ENCODE measurements around the gene HDAC5. TPM values are rescaled to one million over a fixed set of nuclear protein-coding genes. Genes with fewer than 3 reads are reported as not detected.

The HDAC5 gene
- total RNA-seq, 6 experiments from 2014 or later, result 12.0 to 26.4 (median 15.5) TPM

DNA sequence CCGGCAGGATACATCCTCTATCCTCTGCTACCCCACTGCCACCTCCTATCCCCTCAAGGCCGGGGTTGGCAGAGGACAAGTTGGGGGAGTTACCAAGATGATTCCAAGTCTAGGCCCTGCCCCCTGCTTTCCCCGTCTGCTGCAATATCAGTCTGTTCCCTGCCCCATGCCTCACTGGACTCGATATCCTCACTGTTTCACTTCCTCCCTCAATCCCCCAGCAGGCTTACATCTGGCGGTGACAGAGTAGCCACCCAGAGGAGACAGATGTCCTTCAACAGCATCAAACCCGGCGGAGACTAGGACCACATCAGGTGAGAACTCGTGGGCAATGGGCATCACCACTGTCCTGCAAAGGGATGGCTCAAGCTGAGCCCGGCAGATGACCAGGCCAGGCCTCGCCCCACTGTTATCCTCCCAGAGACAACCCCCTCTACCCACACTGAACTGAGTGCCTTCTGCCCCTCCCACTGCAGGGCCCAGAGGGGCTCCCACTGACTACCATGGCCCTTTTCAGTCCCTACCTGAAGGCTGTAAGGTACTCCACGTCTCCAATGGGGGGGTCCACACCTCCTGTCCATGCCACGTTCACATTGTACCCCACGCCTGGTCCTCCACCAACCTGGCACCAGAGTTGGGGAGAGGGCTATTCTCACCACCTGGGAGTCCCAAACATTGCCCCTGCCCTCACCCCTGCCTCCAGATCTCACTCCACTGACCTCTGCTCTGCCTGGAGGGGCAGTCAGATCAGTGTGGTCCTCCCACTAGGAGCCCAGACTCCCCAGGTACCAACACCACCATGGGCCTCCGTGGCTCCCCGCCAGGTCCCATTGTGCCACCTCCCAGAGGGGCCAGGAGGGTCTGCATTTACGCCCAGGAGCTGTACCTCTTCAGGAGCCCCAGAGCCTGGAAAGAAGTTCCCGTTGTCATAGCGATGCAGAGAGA, 43.3 kb downstream of the HDAC5 start:
- Histone ChIP-seq H3K27me3 (no peaks in the 10 kb centered on the region), H3K36me3 (peaks cover 0 to 29% (median 13%) of the 10 kb centered on the region in 4 donors), H3K4me1 (peaks cover 0 to 17% (median 8%) of the 10 kb centered on the region in 4 donors), H3K27ac (no peak overlapping the region), H3K9me3 (no peaks in the 10 kb centered on the region), H3K4me3 (no peak overlapping the region)
- ATAC-seq (no peak), DNase-seq (no peak)
- intact Hi-C loops (cut with DNase I), result no loop called here
- WGBS (ENCODE audit: insufficient coverage, low coverage, low lambda C conversion rate, missing lambda C conversion rate), result 83% methylated on average over 11 of the region's 18 CpGs
- TF ChIP-seq POLR2A (IDR thresholded peaks at IDR 0.05), result no peak
- TF ChIP-seq, protein P1, sequence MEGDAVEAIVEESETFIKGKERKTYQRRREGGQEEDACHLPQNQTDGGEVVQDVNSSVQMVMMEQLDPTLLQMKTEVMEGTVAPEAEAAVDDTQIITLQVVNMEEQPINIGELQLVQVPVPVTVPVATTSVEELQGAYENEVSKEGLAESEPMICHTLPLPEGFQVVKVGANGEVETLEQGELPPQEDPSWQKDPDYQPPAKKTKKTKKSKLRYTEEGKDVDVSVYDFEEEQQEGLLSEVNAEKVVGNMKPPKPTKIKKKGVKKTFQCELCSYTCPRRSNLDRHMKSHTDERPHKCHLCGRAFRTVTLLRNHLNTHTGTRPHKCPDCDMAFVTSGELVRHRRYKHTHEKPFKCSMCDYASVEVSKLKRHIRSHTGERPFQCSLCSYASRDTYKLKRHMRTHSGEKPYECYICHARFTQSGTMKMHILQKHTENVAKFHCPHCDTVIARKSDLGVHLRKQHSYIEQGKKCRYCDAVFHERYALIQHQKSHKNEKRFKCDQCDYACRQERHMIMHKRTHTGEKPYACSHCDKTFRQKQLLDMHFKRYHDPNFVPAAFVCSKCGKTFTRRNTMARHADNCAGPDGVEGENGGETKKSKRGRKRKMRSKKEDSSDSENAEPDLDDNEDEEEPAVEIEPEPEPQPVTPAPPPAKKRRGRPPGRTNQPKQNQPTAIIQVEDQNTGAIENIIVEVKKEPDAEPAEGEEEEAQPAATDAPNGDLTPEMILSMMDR (IDR thresholded peaks at IDR 0.05), result no peak

DNA sequence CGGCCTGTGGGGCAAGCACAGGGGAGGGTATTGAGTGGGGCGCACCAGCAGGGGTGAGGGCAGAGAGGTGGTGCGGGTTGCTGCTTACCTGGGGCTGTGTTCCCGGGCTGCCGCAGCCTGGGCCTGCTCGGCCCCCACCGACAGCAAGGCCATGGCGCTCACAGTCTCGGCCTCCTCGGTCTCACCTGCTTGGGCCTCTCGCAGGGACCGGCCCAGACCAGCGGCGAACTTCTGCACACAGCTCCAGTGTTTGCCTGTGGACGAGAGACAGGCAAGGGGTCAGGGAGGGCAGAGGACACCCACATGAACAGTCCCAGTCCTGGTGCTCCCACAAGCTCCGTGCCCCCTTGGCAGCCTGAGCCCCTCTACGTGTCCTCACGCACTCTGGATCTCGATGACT, 45.0 kb downstream of the HDAC5 start:
- no peak for TF ChIP-seq POLR2A (IDR thresholded peaks at IDR 0.05)
- TF ChIP-seq, protein P1 (IDR thresholded peaks at IDR 0.05), result no peak
- Histone ChIP-seq H3K27ac (no peak overlapping the region), H3K4me3 (no peak overlapping the region), H3K27me3 (no peaks in the 10 kb centered on the region), H3K4me1 (peaks cover 0 to 17% (median 8%) of the 10 kb centered on the region in 4 donors), H3K36me3 (peaks cover 0 to 28% (median 13%) of the 10 kb centered on the region in 4 donors), H3K9me3 (no peaks in the 10 kb centered on the region)
- no peak for DNase-seq
- ATAC-seq, result no peak
- intact Hi-C loops (cut with DNase I), result no loop called here
- WGBS (ENCODE audit: insufficient coverage, low coverage, low lambda C conversion rate, missing lambda C conversion rate), result 73% methylated on average over 2 of the region's 19 CpGs

DNA sequence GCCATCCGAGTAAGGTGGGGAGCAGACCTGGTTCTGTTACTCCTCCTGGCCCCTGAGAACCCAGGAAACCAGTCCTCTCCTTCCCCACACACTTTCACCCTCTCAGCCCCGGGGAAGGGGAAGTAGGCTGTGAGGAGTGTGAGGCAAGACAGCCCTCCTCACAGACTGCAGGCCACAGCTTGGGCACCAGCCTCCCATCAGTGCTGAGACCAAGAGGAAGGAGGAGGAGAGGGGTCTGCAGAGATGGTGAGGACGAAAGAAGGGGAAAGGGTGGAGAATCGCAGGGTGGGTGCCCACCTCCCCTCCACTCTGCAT, 45.9 kb downstream of the HDAC5 start:
- Histone ChIP-seq H3K27me3 (no peaks in the 10 kb centered on the region), H3K36me3 (peaks cover 0 to 21% (median 9%) of the 10 kb centered on the region in 4 donors), H3K4me1 (peaks cover 0 to 17% (median 8%) of the 10 kb centered on the region in 4 donors), H3K4me3 (no peak overlapping the region), H3K27ac (peak overlapping the region in 1 of 3 donors; percentile 65), H3K9me3 (no peaks in the 10 kb centered on the region)
- 46% methylated on average over 3 of the region's 4 CpGs for WGBS (ENCODE audit: insufficient coverage, low coverage, low lambda C conversion rate, missing lambda C conversion rate)
- ATAC-seq (peak; percentile 13 to 31 (median 14)), DNase-seq (no peak)
- intact Hi-C loops (cut with DNase I), result no loop called here
- TF ChIP-seq POLR2A (IDR thresholded peaks at IDR 0.05), result no peak
- TF ChIP-seq, protein P1 (IDR thresholded peaks at IDR 0.05), result no peak

DNA sequence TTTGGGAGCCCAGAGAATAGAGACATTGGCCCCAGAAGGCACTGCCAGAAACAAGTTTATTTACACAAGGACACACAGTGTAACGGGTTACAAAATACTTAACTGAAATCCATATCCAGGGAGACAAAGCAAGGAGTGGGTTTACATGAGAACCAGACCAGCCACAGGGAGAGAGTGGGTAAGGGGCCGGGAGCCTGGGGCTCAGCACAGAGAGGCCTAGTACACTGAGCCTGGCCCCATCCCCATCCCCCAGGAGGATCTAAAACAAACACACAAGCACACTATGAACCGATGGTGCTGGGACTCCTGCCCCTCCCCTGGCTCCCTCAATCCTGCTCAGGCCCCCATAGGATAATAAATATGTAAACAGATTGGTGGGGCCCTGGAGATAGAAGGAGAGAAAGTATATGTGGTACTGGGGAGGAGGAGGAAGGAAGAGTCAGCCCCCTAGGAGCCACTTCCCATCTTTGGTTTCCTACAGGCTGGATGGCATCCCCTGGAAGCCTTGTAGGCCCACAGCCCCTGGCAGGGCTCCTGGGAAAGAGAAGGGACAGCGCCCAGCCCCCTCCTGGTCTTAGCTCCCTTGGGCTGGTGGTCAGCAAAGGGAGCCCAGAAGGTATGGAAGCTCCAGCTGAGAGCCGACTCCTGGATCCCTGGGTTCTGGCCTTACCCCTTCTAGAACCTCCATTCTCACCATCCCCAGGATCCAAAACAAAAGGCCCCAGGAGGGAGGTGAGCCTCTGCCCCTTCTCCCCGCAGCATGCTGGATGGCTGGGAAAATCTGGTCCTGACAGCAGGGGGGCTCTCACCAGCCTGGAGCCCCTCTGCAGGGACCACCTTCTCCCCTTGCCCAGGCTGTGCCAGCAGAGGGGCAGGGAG, 46.5 kb downstream of the HDAC5 start:
- H3K27ac ChIP-seq, result peak overlapping the region in 2 of 3 donors; percentile 54 to 65
- H3K27me3 ChIP-seq, result no peaks in the 10 kb centered on the region
- TF ChIP-seq POLR2A (IDR thresholded peaks at IDR 0.05), result no peak
- TF ChIP-seq, protein P1 (IDR thresholded peaks at IDR 0.05), result no peak
- H3K4me1 ChIP-seq, result peaks cover 0 to 18% (median 8%) of the 10 kb centered on the region in 4 donors
- ATAC-seq, result peak; percentile 62 to 85 (median 68)
- DNase-seq, result no peak
- H3K9me3 ChIP-seq, result no peaks in the 10 kb centered on the region
- peaks cover 0 to 15% (median 8%) of the 10 kb centered on the region in 4 donors for H3K36me3 ChIP-seq
- H3K4me3 ChIP-seq, result no peak overlapping the region
- 37% methylated on average over 2 of the region's 6 CpGs for WGBS (ENCODE audit: insufficient coverage, low coverage, low lambda C conversion rate, missing lambda C conversion rate)
- intact Hi-C loops (cut with DNase I), result no loop called here

All from right lobe of liver (tissue), 6 donors.